GM04504 (cell line): ENCODE measurements around the gene OVCA2.

Experiments used
- DNase-seq: peaks from one replicate; pipeline ENCODE4 v3.0.0-alpha.2; 2012; ENCODE audit warnings: low read depth

OVCA2 gene

GRCh38 chr17:2013994-2014317 lies 27.9 kb upstream of the OVCA2 start:
- no peak for DNase-seq

GRCh38 chr17:2015314-2015713 lies 26.5 kb upstream of the OVCA2 start:
- DNase-seq: no peak

GRCh38 chr17:2016494-2016893 lies 25.3 kb upstream of the OVCA2 start:
- no peak for DNase-seq

- no peak for DNase-seq
Observed at GRCh38 chr17:2017274-2017941, 24.4 kb upstream of the OVCA2 start.

GRCh38 chr17:2018716-2019510 lies 22.9 kb upstream of the OVCA2 start:
- no peak for DNase-seq

GRCh38 chr17:2019723-2020122 lies 22.1 kb upstream of the OVCA2 start:
- no peak for DNase-seq

- DNase-seq: no peak
Observed at GRCh38 chr17:2020721-2021120, 21.1 kb upstream of the OVCA2 start.

- DNase-seq: no peak
Observed at GRCh38 chr17:2022647-2023240, 19.1 kb upstream of the OVCA2 start.

- no peak for DNase-seq
Observed at GRCh38 chr17:2023256-2023655, 18.6 kb upstream of the OVCA2 start.

- no peak for DNase-seq
Observed at GRCh38 chr17:2023692-2024571, 17.9 kb upstream of the OVCA2 start.

- no peak for DNase-seq
Observed at GRCh38 chr17:2024572-2025219, 17.1 kb upstream of the OVCA2 start.

GRCh38 chr17:2025220-2025621 lies 16.6 kb upstream of the OVCA2 start, which contains the start of gene RTN4RL1:
TSS of gene RTN4RL1 (minus strand) at chr17:2025334. CDS start at chr17:2024865, 469 bp downstream.
- peak; percentile 79 for DNase-seq

GRCh38 chr17:2025622-2026309 lies 16.1 kb upstream of the OVCA2 start:
- DNase-seq: no peak

- DNase-seq: no peak
Observed at GRCh38 chr17:2027528-2028233, 14.1 kb upstream of the OVCA2 start.

- DNase-seq: no peak
Observed at GRCh38 chr17:2028234-2028614, 13.6 kb upstream of the OVCA2 start.

- DNase-seq: no peak
Observed at GRCh38 chr17:2028737-2029136, 13.1 kb upstream of the OVCA2 start.

- peak; percentile 84 for DNase-seq
Observed at GRCh38 chr17:2029911-2030778, 11.7 kb upstream of the OVCA2 start, which contains the start of gene DPH1. TSS of gene DPH1 (plus strand) at chr17:2030153. CDS start at chr17:2030170, 17 bp downstream.

- DNase-seq: peak; percentile 81
Observed at GRCh38 chr17:2030779-2031163, 11.1 kb upstream of the OVCA2 start.

GRCh38 chr17:2033153-2033552 lies 8.7 kb upstream of the OVCA2 start:
- DNase-seq: no peak
